Uterus (tissue), 2 donors: ENCODE results near the gene ZNF414.

Experiments used
- POLR2A ChIP-seq, 2 donors: fragments of 450-650 bp; IDR thresholded peaks; one replicate each; pipeline ENCODE4 v1.6.1; 2016; ENCODE audit warnings: antibody characterized with exemption in 2 of 2, mild to moderate bottlenecking in 1 of 2, moderate library complexity in 1 of 2
- TF ChIP-seq, protein P1 (sequence below), 4 experiments: fragments of 200-600 bp in 2 of 4; fragments of 450-650 bp in 2 of 4; sonication (generic) in 2 of 4; IDR thresholded peaks; one replicate each; pipeline ENCODE4 v1.5.1; 2016 to 2019; ENCODE audit warnings: antibody characterized with exemption in 4 of 4, mild to moderate bottlenecking in 2 of 4, moderate library complexity in 1 of 4

DNA sequence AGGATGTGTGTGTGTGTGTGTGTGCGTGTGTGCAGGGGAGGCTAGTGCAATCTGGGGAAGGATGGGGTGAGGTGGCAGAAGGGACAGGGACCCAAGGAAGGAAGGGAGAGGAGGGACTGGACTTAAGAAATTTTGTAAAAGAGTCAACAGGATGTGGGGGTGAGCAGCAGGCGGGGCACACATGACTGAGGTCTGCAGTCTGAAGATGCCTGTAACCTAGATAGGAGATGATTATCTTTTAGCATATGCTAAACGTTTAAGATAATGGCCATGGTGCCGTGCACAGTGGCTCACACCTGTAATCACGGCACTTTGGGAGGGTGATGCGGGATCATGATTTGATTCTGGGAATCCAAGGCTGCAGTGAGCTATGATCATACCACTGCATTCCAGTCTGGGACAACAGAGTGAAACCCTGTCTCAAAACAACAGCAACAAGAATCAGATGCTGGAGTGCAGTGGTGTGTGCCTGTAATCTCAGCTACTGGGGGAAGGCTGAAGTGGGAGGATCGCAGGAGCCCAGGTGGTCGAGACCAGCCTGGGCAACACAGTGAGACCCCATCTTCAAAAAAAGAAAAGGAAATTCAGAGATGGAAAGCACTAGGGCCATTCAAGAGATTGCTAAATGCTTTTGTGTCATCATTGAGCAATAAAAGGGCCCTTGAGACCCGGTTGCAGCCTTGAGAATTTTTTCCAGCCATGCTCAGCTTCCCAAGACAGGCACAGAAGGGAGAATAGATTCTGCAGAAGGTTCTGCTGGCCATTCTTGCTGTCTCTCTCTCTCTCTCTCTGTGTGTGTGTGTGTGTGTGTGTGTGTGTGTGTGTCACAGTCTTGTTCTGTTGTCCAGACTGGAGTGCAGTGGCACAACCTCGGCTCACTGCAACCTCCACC, 3.8 kb upstream of the ZNF414 start:
- TF ChIP-seq, protein P1, sequence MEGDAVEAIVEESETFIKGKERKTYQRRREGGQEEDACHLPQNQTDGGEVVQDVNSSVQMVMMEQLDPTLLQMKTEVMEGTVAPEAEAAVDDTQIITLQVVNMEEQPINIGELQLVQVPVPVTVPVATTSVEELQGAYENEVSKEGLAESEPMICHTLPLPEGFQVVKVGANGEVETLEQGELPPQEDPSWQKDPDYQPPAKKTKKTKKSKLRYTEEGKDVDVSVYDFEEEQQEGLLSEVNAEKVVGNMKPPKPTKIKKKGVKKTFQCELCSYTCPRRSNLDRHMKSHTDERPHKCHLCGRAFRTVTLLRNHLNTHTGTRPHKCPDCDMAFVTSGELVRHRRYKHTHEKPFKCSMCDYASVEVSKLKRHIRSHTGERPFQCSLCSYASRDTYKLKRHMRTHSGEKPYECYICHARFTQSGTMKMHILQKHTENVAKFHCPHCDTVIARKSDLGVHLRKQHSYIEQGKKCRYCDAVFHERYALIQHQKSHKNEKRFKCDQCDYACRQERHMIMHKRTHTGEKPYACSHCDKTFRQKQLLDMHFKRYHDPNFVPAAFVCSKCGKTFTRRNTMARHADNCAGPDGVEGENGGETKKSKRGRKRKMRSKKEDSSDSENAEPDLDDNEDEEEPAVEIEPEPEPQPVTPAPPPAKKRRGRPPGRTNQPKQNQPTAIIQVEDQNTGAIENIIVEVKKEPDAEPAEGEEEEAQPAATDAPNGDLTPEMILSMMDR (IDR thresholded peaks at IDR 0.05), result no peak
- no peak for TF ChIP-seq POLR2A (IDR thresholded peaks at IDR 0.05)
